Measurements from ENCODE around the gene IFI44L.

IFI44L gene

DNA sequence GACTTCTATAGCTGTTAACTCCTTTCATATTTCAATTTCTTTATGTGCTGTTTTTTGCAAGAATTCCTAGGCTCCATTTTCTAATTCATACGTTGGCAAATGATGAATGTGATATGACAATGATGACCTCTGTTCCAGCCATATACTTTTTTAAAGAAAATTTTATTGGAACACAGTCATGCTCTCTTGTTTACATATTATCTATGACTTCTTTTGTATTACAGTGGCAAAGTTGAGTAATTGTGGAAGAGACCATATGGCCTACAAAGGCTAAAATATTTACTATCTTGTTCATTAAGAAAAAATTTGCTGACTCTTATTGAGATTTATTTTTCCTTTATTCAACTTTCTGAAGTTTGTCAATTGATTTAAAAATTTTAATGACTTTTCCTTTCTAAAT, 7.1 kb downstream of the IFI44L start:
- Histone ChIP-seq H3K9ac (ENCODE audit: low read length) (no peak overlapping the region), H3K4me3 (ENCODE audit: insufficient read depth, low read length, poor library complexity, severe bottlenecking) (no peak overlapping the region), H2AFZ (ENCODE audit: low read depth, low read length, severe bottlenecking) (no peak overlapping the region), H3K9me2 (replicated peaks; ENCODE audit: insufficient read depth, low read length) (no peaks in the 10 kb centered on the region), H3K9me3 (ENCODE audit: insufficient read depth, low read length) (no peaks in the 10 kb centered on the region), H3K4me2 (ENCODE audit: low read depth, low read length, poor library complexity, severe bottlenecking) (no peak overlapping the region), H3F3A (ENCODE audit: insufficient read depth) (no peaks in the 10 kb centered on the region), H3K79me2 (ENCODE audit: insufficient read depth, low read length) (no peaks in the 10 kb centered on the region), H3K27ac (ENCODE audit: low read depth, low read length) (no peak overlapping the region), H3K36me3 (ENCODE audit: low read length) (no peaks in the 10 kb centered on the region), H4K20me1 (ENCODE audit: low read depth, low read length) (no peaks in the 10 kb centered on the region), H3K27me3 (ENCODE audit: low read length) (no peaks in the 10 kb centered on the region)
- no peak for TF ChIP-seq EZH2phosphoT487 (conservative IDR thresholded peaks at IDR 0.05; ENCODE audit: low read length)
- TF ChIP-seq CTCF (IDR thresholded peaks at IDR 0.05; ENCODE audit: insufficient read depth, low read length, poor library complexity, severe bottlenecking), result no peak

- TF ChIP-seq EZH2phosphoT487 (conservative IDR thresholded peaks at IDR 0.05; ENCODE audit: low read length) (no peak), CTCF (IDR thresholded peaks at IDR 0.05; ENCODE audit: insufficient read depth, low read length, poor library complexity, severe bottlenecking) (no peak)
- H3K79me2 ChIP-seq (ENCODE audit: insufficient read depth, low read length), result no peaks in the 10 kb centered on the region
- no peaks in the 10 kb centered on the region for H3K36me3 ChIP-seq (ENCODE audit: low read length)
- H3K4me2 ChIP-seq (ENCODE audit: low read depth, low read length, poor library complexity, severe bottlenecking), result no peak overlapping the region
- no peaks in the 10 kb centered on the region for H3K9me3 ChIP-seq (ENCODE audit: insufficient read depth, low read length)
- H3F3A ChIP-seq (ENCODE audit: insufficient read depth), result no peaks in the 10 kb centered on the region
- H3K9ac ChIP-seq (ENCODE audit: low read length), result no peak overlapping the region
- no peak overlapping the region for H2AFZ ChIP-seq (ENCODE audit: low read depth, low read length, severe bottlenecking)
- H3K9me2 ChIP-seq (replicated peaks; ENCODE audit: insufficient read depth, low read length), result no peaks in the 10 kb centered on the region
- no peaks in the 10 kb centered on the region for H4K20me1 ChIP-seq (ENCODE audit: low read depth, low read length)
- no peaks in the 10 kb centered on the region for H3K27me3 ChIP-seq (ENCODE audit: low read length)
- H3K27ac ChIP-seq (ENCODE audit: low read depth, low read length), result no peak overlapping the region
- H3K4me3 ChIP-seq (ENCODE audit: insufficient read depth, low read length, poor library complexity, severe bottlenecking), result no peak overlapping the region
Measured at GRCh38 chr1:78630600-78630999, 10.4 kb downstream of the IFI44L start.

GRCh38 chr1:78633209-78633608, 13.0 kb downstream of the IFI44L start:
- H3K4me3 ChIP-seq (ENCODE audit: insufficient read depth, low read length, poor library complexity, severe bottlenecking), result no peak overlapping the region
- H4K20me1 ChIP-seq (ENCODE audit: low read depth, low read length), result no peaks in the 10 kb centered on the region
- no peaks in the 10 kb centered on the region for H3K79me2 ChIP-seq (ENCODE audit: insufficient read depth, low read length)
- H3K27me3 ChIP-seq (ENCODE audit: low read length), result no peaks in the 10 kb centered on the region
- no peaks in the 10 kb centered on the region for H3K36me3 ChIP-seq (ENCODE audit: low read length)
- H3F3A ChIP-seq (ENCODE audit: insufficient read depth), result no peaks in the 10 kb centered on the region
- TF ChIP-seq EZH2phosphoT487 (conservative IDR thresholded peaks at IDR 0.05; ENCODE audit: low read length), result no peak
- no peak for TF ChIP-seq CTCF (IDR thresholded peaks at IDR 0.05; ENCODE audit: insufficient read depth, low read length, poor library complexity, severe bottlenecking)
- no peak overlapping the region for H3K4me2 ChIP-seq (ENCODE audit: low read depth, low read length, poor library complexity, severe bottlenecking)
- H3K9me2 ChIP-seq (replicated peaks; ENCODE audit: insufficient read depth, low read length), result no peaks in the 10 kb centered on the region
- no peak overlapping the region for H2AFZ ChIP-seq (ENCODE audit: low read depth, low read length, severe bottlenecking)
- H3K9ac ChIP-seq (ENCODE audit: low read length), result no peak overlapping the region
- H3K27ac ChIP-seq (ENCODE audit: low read depth, low read length), result no peak overlapping the region
- no peaks in the 10 kb centered on the region for H3K9me3 ChIP-seq (ENCODE audit: insufficient read depth, low read length)

GRCh38 chr1:78640462-78640861, 20.2 kb downstream of the IFI44L start:
- H3K36me3 ChIP-seq (ENCODE audit: low read length), result no peaks in the 10 kb centered on the region
- no peak overlapping the region for H3K27ac ChIP-seq (ENCODE audit: low read depth, low read length)
- no peak overlapping the region for H2AFZ ChIP-seq (ENCODE audit: low read depth, low read length, severe bottlenecking)
- H3K9me3 ChIP-seq (ENCODE audit: insufficient read depth, low read length), result no peaks in the 10 kb centered on the region
- no peaks in the 10 kb centered on the region for H3F3A ChIP-seq (ENCODE audit: insufficient read depth)
- no peaks in the 10 kb centered on the region for H3K9me2 ChIP-seq (replicated peaks; ENCODE audit: insufficient read depth, low read length)
- no peak overlapping the region for H3K4me3 ChIP-seq (ENCODE audit: insufficient read depth, low read length, poor library complexity, severe bottlenecking)
- H3K9ac ChIP-seq (ENCODE audit: low read length), result no peak overlapping the region
- no peak for TF ChIP-seq EZH2phosphoT487 (conservative IDR thresholded peaks at IDR 0.05; ENCODE audit: low read length)
- TF ChIP-seq CTCF (IDR thresholded peaks at IDR 0.05; ENCODE audit: insufficient read depth, low read length, poor library complexity, severe bottlenecking), result no peak
- H3K79me2 ChIP-seq (ENCODE audit: insufficient read depth, low read length), result no peaks in the 10 kb centered on the region
- H3K27me3 ChIP-seq (ENCODE audit: low read length), result no peaks in the 10 kb centered on the region
- H3K4me2 ChIP-seq (ENCODE audit: low read depth, low read length, poor library complexity, severe bottlenecking), result no peak overlapping the region
- no peaks in the 10 kb centered on the region for H4K20me1 ChIP-seq (ENCODE audit: low read depth, low read length)

All from SU-DHL-6 (cell line).